HEK293 (cell line): ENCODE data around the gene KBTBD8.
A peak's percentile ranks its signal among the peaks of the same experiment; 100 is the strongest.

Experiments used
- CTCF ChIA-PET: fragments of 350-600 bp; formaldehyde crosslinking; extraction: SDS; loops from one replicate; lab custom pipeline; 2021; ENCODE audit warnings: antibody characterized with exemption; lab: Yijun Ruan, JAX
- POLR2A ChIA-PET: fragments of 300-600 bp; formaldehyde crosslinking; extraction: SDS; loops from one replicate; lab custom pipeline; 2020; ENCODE audit warnings: antibody characterized with exemption, inconsistent platforms; lab: Yijun Ruan, JAX
- H3K27ac ChIP-seq: fragments of 200-500 bp; sonication (Bioruptor generic); 2 replicates; pipeline ENCODE4 v1.5.1; 2014; ENCODE audit warnings: low read depth, low read length, control low read depth, inconsistent platforms; ENCODE audit errors: extremely low read depth
- H3K36me3 ChIP-seq, 2 experiments: fragments of 200-500 bp in 1 of 2; sonication (Bioruptor generic) in 1 of 2; 1 replicate in 1 of 2; 2 replicates in 1 of 2; pipeline ENCODE4 v1.5.1; 2014 to 2017; ENCODE audit warnings: inconsistent platforms in 2 of 2, low read length in 2 of 2; ENCODE audit not compliant: control insufficient read depth in 2 of 2, insufficient read depth in 1 of 2
- H3K4me1 ChIP-seq: fragments of 200-500 bp; sonication (Bioruptor generic); 2 replicates; pipeline ENCODE4 v1.5.1; 2014; ENCODE audit warnings: mild to moderate bottlenecking, low read length, inconsistent platforms; ENCODE audit not compliant: control insufficient read depth, insufficient read depth
- H3K4me3 ChIP-seq: 2 replicates; pipeline ENCODE4 v1.5.1; 2011; ENCODE audit warnings: low read depth, mild to moderate bottlenecking, control low read depth, low read length, moderate library complexity
- H3K9me3 ChIP-seq: fragments of 200-500 bp; sonication (Bioruptor generic); 2 replicates; pipeline ENCODE4 v1.5.1; 2014; ENCODE audit warnings: low read depth, low read length, inconsistent platforms; ENCODE audit not compliant: control insufficient read depth, insufficient read depth
- KLF17 ChIP-seq: fragments of 450-650 bp; formaldehyde crosslinking; IDR thresholded peaks from 2 replicates; pipeline ENCODE4 v1.5.1; 2016; ENCODE audit warnings: missing biosample characterization, missing genetic modification characterization
- PRDM6 ChIP-seq: fragments of 450-650 bp; formaldehyde crosslinking; IDR thresholded peaks from 2 replicates; pipeline ENCODE4 v1.5.1; 2017; ENCODE audit warnings: missing biosample characterization, missing genetic modification characterization
- TRIM28 ChIP-seq: IDR thresholded peaks from 2 replicates; pipeline ENCODE4 v1.6.1; 2011; ENCODE audit warnings: low read length, control low read depth, borderline replicate concordance
- ZBTB10 ChIP-seq: fragments of 450-650 bp; formaldehyde crosslinking; IDR thresholded peaks from 2 replicates; pipeline ENCODE4 v1.5.1; 2016; ENCODE audit warnings: missing biosample characterization, missing genetic modification characterization
- ZEB2 ChIP-seq: fragments of 450-650 bp; formaldehyde crosslinking; IDR thresholded peaks from 2 replicates; pipeline ENCODE4 v1.5.1; 2016; ENCODE audit warnings: missing biosample characterization, missing genetic modification characterization
- ZFP41 ChIP-seq: fragments of 450-650 bp; formaldehyde crosslinking; IDR thresholded peaks from 2 replicates; pipeline ENCODE4 v1.5.1; 2016; ENCODE audit warnings: missing biosample characterization, missing genetic modification characterization, borderline replicate concordance
- ZNF114 ChIP-seq: fragments of 450-650 bp; formaldehyde crosslinking; IDR thresholded peaks from 2 replicates; pipeline ENCODE4 v1.5.0; 2017; ENCODE audit warnings: missing biosample characterization, missing genetic modification characterization
- ZNF140 ChIP-seq: fragments of 450-650 bp; formaldehyde crosslinking; IDR thresholded peaks from 2 replicates; pipeline ENCODE4 v1.5.1; 2016; ENCODE audit warnings: missing biosample characterization, missing genetic modification characterization
- ZNF341 ChIP-seq: fragments of 450-650 bp; formaldehyde crosslinking; IDR thresholded peaks from 2 replicates; pipeline ENCODE4; 2016; ENCODE audit warnings: low read depth, missing biosample characterization, missing genetic modification characterization
- ZNF362 ChIP-seq: fragments of 450-650 bp; formaldehyde crosslinking; IDR thresholded peaks from 2 replicates; pipeline ENCODE4 v1.5.1; 2016; ENCODE audit warnings: missing biosample characterization, missing genetic modification characterization
- ZNF514 ChIP-seq: fragments of 450-650 bp; formaldehyde crosslinking; IDR thresholded peaks from 2 replicates; pipeline ENCODE4 v1.5.1; 2016; ENCODE audit warnings: missing biosample characterization, missing genetic modification characterization
- ZNF560 ChIP-seq: fragments of 450-650 bp; formaldehyde crosslinking; IDR thresholded peaks from 2 replicates; pipeline ENCODE4 v1.5.1; 2017; ENCODE audit warnings: missing biosample characterization, missing genetic modification characterization, borderline replicate concordance
- ZNF623 ChIP-seq: fragments of 450-650 bp; formaldehyde crosslinking; IDR thresholded peaks from 2 replicates; pipeline ENCODE4 v1.5.1; 2016; ENCODE audit warnings: missing biosample characterization, missing genetic modification characterization
- ZXDB ChIP-seq: fragments of 450-650 bp; formaldehyde crosslinking; IDR thresholded peaks from 2 replicates; pipeline ENCODE4 v1.5.1; 2016; ENCODE audit warnings: missing biosample characterization, missing genetic modification characterization
- TF ChIP-seq, protein P1 (sequence below): fragments of 450-650 bp; formaldehyde crosslinking; IDR thresholded peaks from 2 replicates; pipeline ENCODE4 v1.5.1; 2016; ENCODE audit warnings: missing biosample characterization, missing genetic modification characterization
- TF ChIP-seq, protein P2 (sequence below): fragments of 450-650 bp; formaldehyde crosslinking; IDR thresholded peaks from 2 replicates; pipeline ENCODE4 v1.5.1; 2016; ENCODE audit warnings: missing biosample characterization, missing genetic modification characterization

The KBTBD8 gene

GRCh38 chr3:67005974-67006373, 7.9 kb downstream of the KBTBD8 start (continued):
- TF ChIP-seq, protein P1, sequence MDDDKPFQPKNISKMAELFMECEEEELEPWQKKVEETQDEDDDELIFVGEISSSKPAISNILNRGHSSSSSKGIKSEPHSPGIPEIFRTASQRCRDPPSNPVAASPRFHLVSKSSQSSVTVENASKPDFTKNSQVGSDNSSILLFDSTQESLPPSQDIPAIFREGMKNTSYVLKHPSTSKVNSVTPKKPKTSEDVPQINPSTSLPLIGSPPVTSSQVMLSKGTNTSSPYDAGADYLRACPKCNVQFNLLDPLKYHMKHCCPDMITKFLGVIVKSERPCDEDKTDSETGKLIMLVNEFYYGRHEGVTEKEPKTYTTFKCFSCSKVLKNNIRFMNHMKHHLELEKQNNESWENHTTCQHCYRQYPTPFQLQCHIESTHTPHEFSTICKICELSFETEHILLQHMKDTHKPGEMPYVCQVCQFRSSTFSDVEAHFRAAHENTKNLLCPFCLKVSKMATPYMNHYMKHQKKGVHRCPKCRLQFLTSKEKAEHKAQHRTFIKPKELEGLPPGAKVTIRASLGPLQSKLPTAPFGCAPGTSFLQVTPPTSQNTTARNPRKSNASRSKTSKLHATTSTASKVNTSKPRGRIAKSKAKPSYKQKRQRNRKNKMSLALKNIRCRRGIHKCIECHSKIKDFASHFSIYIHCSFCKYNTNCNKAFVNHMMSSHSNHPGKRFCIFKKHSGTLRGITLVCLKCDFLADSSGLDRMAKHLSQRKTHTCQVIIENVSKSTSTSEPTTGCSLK (tag by site-specific recombination): no peak
- TF ChIP-seq ZNF114 (tag by site-specific recombination) (no peak), ZNF362 (tag by site-specific recombination) (no peak), KLF17 (tag by site-specific recombination) (no peak), ZNF140 (tag by site-specific recombination) (no peak), ZEB2 (tag by site-specific recombination) (no peak), ZNF623 (tag by site-specific recombination) (no peak), ZNF341 (no peak), ZNF560 (tag by site-specific recombination) (no peak), ZBTB10 (tag by site-specific recombination) (no peak), ZNF514 (tag by site-specific recombination) (no peak), TRIM28 (no peak)
- TF ChIP-seq, protein P2, sequence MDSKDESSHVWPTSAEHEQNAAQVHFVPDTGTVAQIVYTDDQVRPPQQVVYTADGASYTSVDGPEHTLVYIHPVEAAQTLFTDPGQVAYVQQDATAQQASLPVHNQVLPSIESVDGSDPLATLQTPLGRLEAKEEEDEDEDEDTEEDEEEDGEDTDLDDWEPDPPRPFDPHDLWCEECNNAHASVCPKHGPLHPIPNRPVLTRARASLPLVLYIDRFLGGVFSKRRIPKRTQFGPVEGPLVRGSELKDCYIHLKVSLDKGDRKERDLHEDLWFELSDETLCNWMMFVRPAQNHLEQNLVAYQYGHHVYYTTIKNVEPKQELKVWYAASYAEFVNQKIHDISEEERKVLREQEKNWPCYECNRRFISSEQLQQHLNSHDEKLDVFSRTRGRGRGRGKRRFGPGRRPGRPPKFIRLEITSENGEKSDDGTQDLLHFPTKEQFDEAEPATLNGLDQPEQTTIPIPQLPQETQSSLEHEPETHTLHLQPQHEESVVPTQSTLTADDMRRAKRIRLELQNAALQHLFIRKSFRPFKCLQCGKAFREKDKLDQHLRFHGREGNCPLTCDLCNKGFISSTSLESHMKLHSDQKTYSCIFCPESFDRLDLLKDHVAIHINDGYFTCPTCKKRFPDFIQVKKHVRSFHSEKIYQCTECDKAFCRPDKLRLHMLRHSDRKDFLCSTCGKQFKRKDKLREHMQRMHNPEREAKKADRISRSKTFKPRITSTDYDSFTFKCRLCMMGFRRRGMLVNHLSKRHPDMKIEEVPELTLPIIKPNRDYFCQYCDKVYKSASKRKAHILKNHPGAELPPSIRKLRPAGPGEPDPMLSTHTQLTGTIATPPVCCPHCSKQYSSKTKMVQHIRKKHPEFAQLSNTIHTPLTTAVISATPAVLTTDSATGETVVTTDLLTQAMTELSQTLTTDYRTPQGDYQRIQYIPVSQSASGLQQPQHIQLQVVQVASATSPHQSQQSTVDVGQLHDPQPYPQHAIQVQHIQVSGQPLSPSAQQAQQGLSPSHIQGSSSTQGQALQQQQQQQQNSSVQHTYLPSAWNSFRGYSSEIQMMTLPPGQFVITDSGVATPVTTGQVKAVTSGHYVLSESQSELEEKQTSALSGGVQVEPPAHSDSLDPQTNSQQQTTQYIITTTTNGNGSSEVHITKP (tag by site-specific recombination): no peak

- 0 out of 2 replicates have a peak, but pooled peaks have one; percentile 42 for TF ChIP-seq ZXDB
- peak; percentile 33; the same call in 1 of the 2 replicates for TF ChIP-seq PRDM6 (tag by site-specific recombination)
- no peak for TF ChIP-seq ZFP41 (tag by site-specific recombination)
- Histone ChIP-seq H3K4me1 (no peaks in the 10 kb centered on the region), H3K9me3 (no peaks in the 10 kb centered on the region), H3K36me3 (peaks cover 0 to 35% of the 10 kb centered on the region in 2 experiments; a peak in 2 of 3 replicates), H3K4me3 (no peak overlapping the region), H3K27ac (no peak overlapping the region)
- CTCF ChIA-PET: interaction anchor here (0.6 to 0.8 kb wide), 3 partner anchors 16 to 65 kb away, joined by 3 read pairs; no protein-coding TSS in a partner anchor
- POLR2A ChIA-PET: interaction anchor here (1.2 kb wide), 1 partner anchor 8 kb away, joined by 9 read pairs; the partner anchor contains the start of gene KBTBD8
Measured at GRCh38 chr3:67006460-67006859, 8.4 kb downstream of the KBTBD8 start.
